HL-60 (cell line): ENCODE measurements around the gene CFAP45.

Experiments
- DNase-seq, 2 experiments: peaks; one replicate each; pipeline ENCODE4 v3.0.0-alpha.2; 2010 to 2020; ENCODE audit warnings: low read depth in 1 of 2, low spot score in 1 of 2
- H3K27ac ChIP-seq: fragments of 250-450 bp; sonication (Bioruptor Pico); replicated peaks from 2 replicates; pipeline ENCODE4 v1.5.1; 2020; ENCODE audit warnings: mild to moderate bottlenecking, moderate library complexity
- H3K27me3 ChIP-seq: fragments of 250-450 bp; sonication (Bioruptor Pico); 2 replicates; pipeline ENCODE4 v1.5.1; 2021; ENCODE audit warnings: mild to moderate bottlenecking, moderate library complexity; ENCODE audit not compliant: insufficient read depth, poor library complexity, severe bottlenecking
- H3K4me3 ChIP-seq: replicated peaks from 2 replicates; pipeline ENCODE4 v1.5.1; 2011; ENCODE audit warnings: mild to moderate bottlenecking, control low read depth, low read length; ENCODE audit not compliant: insufficient read depth
- GABPA ChIP-seq: IDR thresholded peaks from 2 replicates; pipeline ENCODE4 v1.6.1; 2012; ENCODE audit warnings: low read depth
- POLR2AphosphoS5 ChIP-seq: IDR thresholded peaks from 2 replicates; pipeline ENCODE4 v1.6.1; 2012; ENCODE audit warnings: low read depth
- SPI1 ChIP-seq: IDR thresholded peaks from 2 replicates; pipeline ENCODE4 v1.6.1; 2012; ENCODE audit warnings: low read depth, mild to moderate bottlenecking, borderline replicate concordance
- TF ChIP-seq, protein P1 (sequence below): IDR thresholded peaks from one replicate; pipeline ENCODE4 v1.5.1; 2011; ENCODE audit warnings: low read length, control low read depth, inconsistent platforms; ENCODE audit not compliant: insufficient read depth
- TF ChIP-seq, protein P2 (sequence below): IDR thresholded peaks from 2 replicates; pipeline ENCODE4 v1.6.1; 2012; ENCODE audit warnings: low read depth; ENCODE audit not compliant: insufficient replicate concordance

CFAP45 gene

DNA sequence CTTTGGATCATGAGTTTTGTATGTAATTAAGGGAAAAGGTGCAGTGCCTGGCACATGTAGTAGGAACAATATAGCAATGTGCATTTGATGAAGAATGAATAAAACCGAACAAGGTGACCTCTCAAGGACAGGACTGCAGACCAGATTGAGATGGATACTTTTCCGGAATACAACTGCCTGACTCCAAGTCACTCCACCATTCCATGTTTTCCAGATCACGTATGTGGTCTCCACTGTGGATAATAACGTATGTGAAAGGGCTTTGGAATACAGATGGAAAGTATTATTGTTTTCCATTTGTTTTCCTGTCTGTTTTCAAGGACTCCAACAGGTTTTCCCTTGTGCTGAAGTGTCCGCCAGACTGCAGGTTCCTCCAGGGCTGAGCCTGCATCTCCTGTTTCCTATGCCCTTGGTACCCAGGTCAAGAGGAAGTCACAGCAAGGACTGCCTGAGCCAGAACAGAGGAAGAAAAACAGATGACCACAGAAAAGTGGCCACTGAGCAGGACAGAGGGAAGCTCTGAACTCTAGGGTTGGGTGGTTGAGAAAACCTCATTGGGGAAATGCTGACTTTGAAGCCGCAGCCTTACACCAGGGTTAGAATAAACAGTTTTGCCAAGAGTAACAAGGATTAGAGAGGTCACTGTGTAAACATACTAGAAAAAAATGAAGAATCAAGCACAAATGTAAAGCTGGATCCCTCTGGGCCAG lies 4.0 kb downstream of the CFAP45 start:
- H3K27me3 ChIP-seq = no peaks in the 10 kb centered on the region
- H3K4me3 ChIP-seq = no peak overlapping the region
- DNase-seq = peak in 1 of 2 experiments; percentile 32
- no peak for TF ChIP-seq SPI1
- TF ChIP-seq GABPA = no peak
- TF ChIP-seq POLR2AphosphoS5 = no peak
- TF ChIP-seq, protein P1, sequence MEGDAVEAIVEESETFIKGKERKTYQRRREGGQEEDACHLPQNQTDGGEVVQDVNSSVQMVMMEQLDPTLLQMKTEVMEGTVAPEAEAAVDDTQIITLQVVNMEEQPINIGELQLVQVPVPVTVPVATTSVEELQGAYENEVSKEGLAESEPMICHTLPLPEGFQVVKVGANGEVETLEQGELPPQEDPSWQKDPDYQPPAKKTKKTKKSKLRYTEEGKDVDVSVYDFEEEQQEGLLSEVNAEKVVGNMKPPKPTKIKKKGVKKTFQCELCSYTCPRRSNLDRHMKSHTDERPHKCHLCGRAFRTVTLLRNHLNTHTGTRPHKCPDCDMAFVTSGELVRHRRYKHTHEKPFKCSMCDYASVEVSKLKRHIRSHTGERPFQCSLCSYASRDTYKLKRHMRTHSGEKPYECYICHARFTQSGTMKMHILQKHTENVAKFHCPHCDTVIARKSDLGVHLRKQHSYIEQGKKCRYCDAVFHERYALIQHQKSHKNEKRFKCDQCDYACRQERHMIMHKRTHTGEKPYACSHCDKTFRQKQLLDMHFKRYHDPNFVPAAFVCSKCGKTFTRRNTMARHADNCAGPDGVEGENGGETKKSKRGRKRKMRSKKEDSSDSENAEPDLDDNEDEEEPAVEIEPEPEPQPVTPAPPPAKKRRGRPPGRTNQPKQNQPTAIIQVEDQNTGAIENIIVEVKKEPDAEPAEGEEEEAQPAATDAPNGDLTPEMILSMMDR = no peak
- TF ChIP-seq, protein P2, sequence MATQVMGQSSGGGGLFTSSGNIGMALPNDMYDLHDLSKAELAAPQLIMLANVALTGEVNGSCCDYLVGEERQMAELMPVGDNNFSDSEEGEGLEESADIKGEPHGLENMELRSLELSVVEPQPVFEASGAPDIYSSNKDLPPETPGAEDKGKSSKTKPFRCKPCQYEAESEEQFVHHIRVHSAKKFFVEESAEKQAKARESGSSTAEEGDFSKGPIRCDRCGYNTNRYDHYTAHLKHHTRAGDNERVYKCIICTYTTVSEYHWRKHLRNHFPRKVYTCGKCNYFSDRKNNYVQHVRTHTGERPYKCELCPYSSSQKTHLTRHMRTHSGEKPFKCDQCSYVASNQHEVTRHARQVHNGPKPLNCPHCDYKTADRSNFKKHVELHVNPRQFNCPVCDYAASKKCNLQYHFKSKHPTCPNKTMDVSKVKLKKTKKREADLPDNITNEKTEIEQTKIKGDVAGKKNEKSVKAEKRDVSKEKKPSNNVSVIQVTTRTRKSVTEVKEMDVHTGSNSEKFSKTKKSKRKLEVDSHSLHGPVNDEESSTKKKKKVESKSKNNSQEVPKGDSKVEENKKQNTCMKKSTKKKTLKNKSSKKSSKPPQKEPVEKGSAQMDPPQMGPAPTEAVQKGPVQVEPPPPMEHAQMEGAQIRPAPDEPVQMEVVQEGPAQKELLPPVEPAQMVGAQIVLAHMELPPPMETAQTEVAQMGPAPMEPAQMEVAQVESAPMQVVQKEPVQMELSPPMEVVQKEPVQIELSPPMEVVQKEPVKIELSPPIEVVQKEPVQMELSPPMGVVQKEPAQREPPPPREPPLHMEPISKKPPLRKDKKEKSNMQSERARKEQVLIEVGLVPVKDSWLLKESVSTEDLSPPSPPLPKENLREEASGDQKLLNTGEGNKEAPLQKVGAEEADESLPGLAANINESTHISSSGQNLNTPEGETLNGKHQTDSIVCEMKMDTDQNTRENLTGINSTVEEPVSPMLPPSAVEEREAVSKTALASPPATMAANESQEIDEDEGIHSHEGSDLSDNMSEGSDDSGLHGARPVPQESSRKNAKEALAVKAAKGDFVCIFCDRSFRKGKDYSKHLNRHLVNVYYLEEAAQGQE = no peak
- H3K27ac ChIP-seq = no peak overlapping the region

DNA sequence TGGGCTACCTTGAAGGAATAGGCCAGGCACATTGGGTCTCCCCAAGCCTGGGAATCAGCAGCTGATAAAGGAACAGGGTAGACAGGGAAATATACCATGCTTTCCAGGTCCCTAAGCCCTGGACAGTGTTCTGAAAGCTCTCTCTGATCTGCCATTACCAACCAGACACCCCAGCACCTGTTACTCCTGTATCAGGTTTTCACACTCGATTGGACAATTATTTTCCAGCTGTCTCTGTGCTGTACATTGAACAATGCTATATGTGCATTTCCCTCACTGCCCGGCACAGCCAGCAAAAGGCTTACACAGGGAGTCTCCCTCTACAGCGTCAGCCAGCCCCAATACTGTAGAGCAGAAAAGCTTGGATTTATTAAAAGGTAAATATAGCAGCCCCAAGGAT lies 4.7 kb downstream of the CFAP45 start:
- Histone ChIP-seq H3K27me3 (no peaks in the 10 kb centered on the region), H3K4me3 (no peak overlapping the region), H3K27ac (no peak overlapping the region)
- DNase-seq = no peak
- TF ChIP-seq SPI1 (no peak), POLR2AphosphoS5 (no peak), GABPA (no peak)
- TF ChIP-seq, protein P2 = no peak
- TF ChIP-seq, protein P1 = no peak

DNA sequence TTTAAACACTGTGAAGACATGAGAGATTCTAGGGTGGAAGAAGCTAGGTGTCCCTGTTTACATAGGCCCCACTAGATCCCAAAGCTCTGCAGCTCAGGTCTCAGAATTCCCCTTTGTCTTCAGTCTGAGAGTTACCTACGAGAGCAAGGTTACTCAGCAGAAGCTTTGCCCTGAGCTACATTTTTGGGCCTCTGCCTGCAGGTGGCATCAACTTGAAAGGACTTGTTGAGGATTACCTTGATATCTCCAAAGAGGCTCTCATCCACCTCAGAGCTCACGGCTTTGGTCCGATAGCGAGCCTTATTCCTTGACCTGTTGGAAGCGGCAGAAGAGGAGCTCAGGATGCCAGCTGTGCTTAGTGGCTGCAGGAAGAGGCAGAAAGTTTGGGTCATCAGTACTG lies 7.0 kb downstream of the CFAP45 start:
- Histone ChIP-seq H3K27me3 (no peaks in the 10 kb centered on the region), H3K27ac (no peak overlapping the region), H3K4me3 (no peak overlapping the region)
- TF ChIP-seq, protein P2 = no peak
- TF ChIP-seq GABPA (no peak), POLR2AphosphoS5 (no peak), SPI1 (no peak)
- TF ChIP-seq, protein P1 = no peak
- DNase-seq = no peak
